HepG2 (cell line): ENCODE data around the gene DCLK1. TPM values are rescaled to one million over a fixed set of nuclear protein-coding genes. Genes with fewer than 3 reads are reported as not detected.

ENCODE experiments used
- EP300 ChIP-seq, 3 experiments: sonication (generic) in 1 of 3; formaldehyde crosslinking in 1 of 3; IDR thresholded peaks; 2 replicates each; pipeline versions ENCODE4 v1.5.1 to v1.6.1; 2011 to 2020; ENCODE audit warnings: low read depth in 2 of 3, low read length in 2 of 3, borderline replicate concordance in 1 of 3, improper control_type of control experiment in 1 of 3, mild to moderate bottlenecking in 1 of 3, missing genetic modification reagents in 1 of 3, moderate library complexity in 1 of 3
- JUN ChIP-seq: sonication (generic); formaldehyde crosslinking; IDR thresholded peaks from 2 replicates; pipeline ENCODE4 v1.4.0; 2020; ENCODE audit warnings: mild to moderate bottlenecking, missing genetic modification reagents
- REST ChIP-seq, 2 experiments: IDR thresholded peaks; 2 replicates each; pipeline ENCODE4 v1.6.1; 2011 to 2012; ENCODE audit warnings: low read length in 2 of 2, borderline replicate concordance in 1 of 2, low read depth in 1 of 2, mild to moderate bottlenecking in 1 of 2, moderate library complexity in 1 of 2
- TP53 ChIP-seq: sonication (generic); formaldehyde crosslinking; conservative IDR thresholded peaks from 2 replicates; pipeline ENCODE4 v1.4.0; 2020; ENCODE audit warnings: missing genetic modification reagents
- ZMYM3 ChIP-seq: sonication (generic); formaldehyde crosslinking; IDR thresholded peaks from 2 replicates; pipeline ENCODE4 v1.5.1; 2020; ENCODE audit warnings: mild to moderate bottlenecking, missing genetic modification reagents
- ZNF512B ChIP-seq: sonication (generic); formaldehyde crosslinking; IDR thresholded peaks from 2 replicates; pipeline ENCODE4 v1.5.1; 2020; ENCODE audit warnings: missing genetic modification reagents, mild to moderate bottlenecking, borderline replicate concordance
- polyA plus RNA-seq, 8 experiments: library from polyadenylated mRNA; depleted of rRNA in 3 of 8; stranded (reverse) in 7 of 8; unstranded in 1 of 8; fragments of >200 nt; fragmentation: Illumina TruSeq in 4 of 8; extraction: Trizol in 4 of 8; gene quantifications; 2 replicates each; pipeline versions ENCODE4 v1.2.1 to v1.2.3, GENCODE V29; 2011 to 2016; ENCODE audit warnings: low read depth in 4 of 8, missing spikeins in 1 of 8, mixed read lengths in 1 of 8; ENCODE audit not compliant: insufficient read depth in 1 of 8
- total RNA-seq, 5 experiments: library from RNA; depleted of rRNA; stranded (reverse); fragments of >200 nt; fragmentation: Illumina TruSeq; extraction: Trizol; gene quantifications; 2 replicates each; pipeline ENCODE4 v1.2.3, GENCODE V29; 2016; ENCODE audit warnings: low read depth in 1 of 5

The DCLK1 gene
- total and polyA plus RNA-seq, 2 of the 13 experiments (the other 11 are each of a cell fraction or from before 2014, with no cell fraction given): not detected

- TF ChIP-seq REST (IDR thresholded peaks at IDR 0.05; ENCODE audit: borderline replicate concordance in 1 of 2, low read depth in 1 of 2, low read length in 2 of 2): no peak
- TF ChIP-seq EP300 (IDR thresholded peaks at IDR 0.05; ENCODE audit: low read depth in 2 of 2, low read length in 2 of 2): no peak
- no peak for TF ChIP-seq EP300 (CRISPR knock-in tag; IDR thresholded peaks at IDR 0.05; ENCODE audit: borderline replicate concordance)
- no peak for TF ChIP-seq TP53 (CRISPR knock-in tag)
- no peak for TF ChIP-seq ZNF512B
- TF ChIP-seq ZMYM3 (CRISPR knock-in tag): no peak
- no peak for TF ChIP-seq JUN (CRISPR knock-in tag)
- TF ChIP-seq, all 625 proteins: peak for 0
Observed at GRCh38 chr13:35808846-35809245, 322.3 kb downstream of the DCLK1 start (continued).
